Inflammatory macrophage (primary cell): ENCODE data around the gene OR11H6.
"Not testable (repeated sequence)": the region's sequence is repeated elsewhere in the genome, so short reads cannot be mapped to it uniquely, and the experiment has no call there.

Source experiments
- DNase-seq, 2 donors: peaks; one replicate each; pipeline ENCODE4 v3.0.0-alpha.2; 2020 to 2022
- total RNA-seq, 18 experiments: gene quantifications; one replicate each; lab custom pipeline; 2026; ENCODE audit warnings: mixed read lengths in 6 of 18, inconsistent platforms in 2 of 18; lab: John Stamatoyannopoulos, UW

The OR11H6 gene, protein sequence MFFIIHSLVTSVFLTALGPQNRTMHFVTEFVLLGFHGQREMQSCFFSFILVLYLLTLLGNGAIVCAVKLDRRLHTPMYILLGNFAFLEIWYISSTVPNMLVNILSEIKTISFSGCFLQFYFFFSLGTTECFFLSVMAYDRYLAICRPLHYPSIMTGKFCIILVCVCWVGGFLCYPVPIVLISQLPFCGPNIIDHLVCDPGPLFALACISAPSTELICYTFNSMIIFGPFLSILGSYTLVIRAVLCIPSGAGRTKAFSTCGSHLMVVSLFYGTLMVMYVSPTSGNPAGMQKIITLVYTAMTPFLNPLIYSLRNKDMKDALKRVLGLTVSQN
- 0 to 0.07 (median 0) reads per million in 18 experiments for total RNA-seq

DNA sequence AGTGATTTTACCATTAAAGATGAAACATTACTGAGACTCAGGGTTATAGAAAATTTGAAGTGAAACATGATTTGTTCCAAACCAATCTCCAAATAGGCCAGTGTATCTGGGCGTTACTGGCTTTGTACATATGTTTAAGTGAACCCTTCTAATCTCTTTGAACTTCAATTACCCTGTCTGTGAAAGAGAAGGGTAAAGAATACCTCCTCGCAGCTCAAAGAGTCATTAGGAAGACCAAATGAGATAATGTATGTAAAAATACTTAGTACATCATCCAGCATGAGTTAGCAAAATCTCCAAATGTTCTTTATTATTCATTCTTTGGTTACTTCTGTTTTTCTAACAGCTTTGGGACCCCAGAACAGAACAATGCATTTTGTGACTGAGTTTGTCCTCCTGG lies at the start of gene OR11H6:
OR11H6 (plus strand) TSS at position 301 of the 400 bp plus-strand sequence; CDS start at position 301, 0 bp downstream.
- no peak for DNase-seq

DNA sequence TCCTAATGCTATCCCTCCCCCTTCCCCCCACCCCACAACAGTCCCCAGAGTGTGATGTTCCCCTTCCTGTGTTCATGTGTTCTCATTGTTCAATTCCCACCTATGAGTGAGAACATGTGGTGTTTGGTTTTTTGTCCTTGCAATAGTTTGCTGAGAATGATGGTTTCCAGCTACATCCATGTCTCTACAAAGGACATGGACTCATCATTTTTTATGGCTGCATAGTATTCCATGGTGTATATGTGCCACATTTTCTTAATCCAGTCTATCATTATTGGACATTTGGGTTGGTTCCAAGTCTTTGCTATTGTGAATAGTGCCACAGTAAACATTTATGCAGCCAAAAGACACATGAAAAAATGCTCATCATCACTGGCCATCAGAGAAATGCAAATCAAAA lies 49.3 kb upstream of the OR11H6 start:
- not testable (repeated sequence) for DNase-seq

DNA sequence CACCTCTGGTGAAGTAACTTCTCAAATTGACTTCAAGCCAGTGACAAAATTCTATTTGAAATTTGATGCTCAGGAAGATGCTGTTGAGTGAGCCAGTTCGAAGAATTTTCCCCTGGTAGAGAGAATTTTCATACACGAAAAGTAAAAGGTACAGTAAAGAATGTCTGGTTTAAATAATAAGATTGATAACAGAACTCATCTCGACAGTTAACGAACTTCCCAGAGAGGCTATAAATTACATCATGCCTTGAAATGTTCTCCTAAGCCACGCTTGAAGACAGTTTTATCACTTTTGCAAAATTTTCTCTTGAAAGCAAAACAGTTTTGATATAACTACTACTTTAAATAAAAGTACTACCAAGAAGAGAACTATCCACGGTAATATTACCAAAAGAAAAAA lies 47.2 kb upstream of the OR11H6 start:
- DNase-seq = no peak

DNA sequence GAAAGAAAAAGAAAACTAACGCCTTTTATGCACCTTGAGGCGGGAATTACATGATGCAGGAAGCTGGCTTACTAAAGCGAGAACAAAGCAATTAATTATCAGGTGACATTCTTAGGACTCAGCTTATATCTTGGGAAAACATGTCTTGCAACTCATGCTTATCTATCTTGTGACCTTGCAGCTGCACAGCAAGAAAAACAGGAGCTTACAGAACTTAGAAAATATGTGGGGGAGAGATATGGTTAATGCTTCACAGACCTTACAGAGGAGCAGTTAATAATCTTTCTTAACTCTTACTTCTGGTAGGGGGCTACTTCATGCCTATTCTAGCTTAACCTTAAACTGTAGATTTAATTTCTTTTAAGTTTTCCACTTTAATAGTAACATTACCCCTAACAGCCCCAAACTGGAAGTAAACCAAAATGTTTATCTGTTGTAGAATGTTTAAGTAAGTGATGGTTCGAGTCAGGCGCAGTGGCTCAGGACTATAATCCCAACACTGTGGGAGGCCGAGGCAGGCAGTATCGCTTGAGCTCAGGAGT lies 46.0 kb upstream of the OR11H6 start:
- DNase-seq = no peak

DNA sequence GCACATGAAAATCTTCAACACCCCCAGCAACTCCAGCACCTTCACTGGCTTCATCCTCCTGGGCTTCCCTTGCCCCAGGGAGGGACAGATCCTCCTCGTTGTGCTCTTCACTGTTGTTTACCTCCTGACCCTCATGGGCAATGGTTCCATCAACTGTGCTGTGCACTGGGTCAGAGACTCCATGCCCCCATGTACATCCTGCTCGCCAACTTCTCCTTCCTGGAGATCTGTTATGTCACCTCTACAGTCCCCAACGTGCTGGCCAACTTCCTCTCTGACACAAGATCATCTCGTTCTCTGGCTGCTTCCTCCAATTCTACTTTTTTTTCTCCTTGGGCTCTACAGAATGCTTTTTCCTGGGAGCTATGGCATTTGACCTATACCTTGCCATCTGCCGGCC lies 44.3 kb upstream of the OR11H6 start:
- peak; percentile 65 to 67 for DNase-seq

DNA sequence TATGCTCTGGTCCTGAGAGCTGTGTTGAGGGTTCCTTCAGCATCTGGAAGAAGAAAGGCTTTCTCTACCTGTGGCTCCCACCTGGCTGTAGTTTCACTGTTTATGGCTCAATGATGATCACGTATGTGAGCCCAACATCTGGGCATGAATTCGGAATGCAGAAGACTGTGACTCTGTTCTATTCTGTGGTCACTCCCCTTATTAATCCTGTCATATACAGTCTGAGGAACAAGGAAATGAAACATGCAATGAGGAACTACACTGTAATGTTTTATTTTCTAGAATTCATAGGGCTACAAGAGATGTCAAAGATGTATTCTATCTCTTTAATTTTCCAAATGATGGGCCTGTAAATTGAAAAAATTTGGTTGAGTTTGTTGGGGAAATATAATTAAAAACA lies 43.6 kb upstream of the OR11H6 start:
- DNase-seq = peak; percentile 11 to 55

DNA sequence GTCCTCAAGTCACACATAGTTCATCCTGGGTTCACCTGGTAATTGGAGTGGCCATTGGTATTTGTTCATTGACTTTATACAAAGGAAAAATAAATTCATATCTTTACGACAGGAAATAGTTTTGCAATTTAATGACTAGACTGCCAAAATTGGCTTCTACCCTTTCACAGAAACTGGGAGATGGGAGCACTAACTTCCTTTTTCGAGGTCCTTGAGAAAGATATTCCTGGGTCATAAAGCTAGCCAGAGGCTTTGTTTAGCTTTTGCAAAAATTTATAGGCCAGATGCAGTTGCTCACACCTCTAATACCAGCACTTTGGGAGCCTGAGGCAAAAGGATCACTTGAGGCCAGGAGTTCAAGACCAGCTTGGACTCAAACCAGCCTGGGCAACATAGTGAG lies 43.0 kb upstream of the OR11H6 start:
- peak; percentile 8 to 33 for DNase-seq

DNA sequence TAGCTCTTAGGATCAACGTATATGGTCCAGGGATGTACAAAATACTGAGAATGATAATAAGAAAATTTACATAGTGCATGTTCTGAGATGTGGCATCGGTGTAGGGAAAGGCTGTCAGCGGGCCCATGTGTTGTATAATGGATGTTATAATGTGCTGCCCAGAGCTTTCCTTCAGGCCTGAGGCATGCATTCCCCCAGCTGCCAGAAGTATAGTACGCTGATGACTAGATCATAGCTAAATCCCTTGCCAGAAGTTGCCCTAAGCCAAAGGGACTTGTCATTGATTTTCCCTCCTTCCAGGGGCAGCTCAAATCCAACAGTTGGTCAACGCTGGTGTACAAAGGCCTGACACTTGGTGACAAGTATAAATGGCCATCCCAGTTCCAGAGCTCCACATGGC lies 39.3 kb upstream of the OR11H6 start:
- DNase-seq = no peak

DNA sequence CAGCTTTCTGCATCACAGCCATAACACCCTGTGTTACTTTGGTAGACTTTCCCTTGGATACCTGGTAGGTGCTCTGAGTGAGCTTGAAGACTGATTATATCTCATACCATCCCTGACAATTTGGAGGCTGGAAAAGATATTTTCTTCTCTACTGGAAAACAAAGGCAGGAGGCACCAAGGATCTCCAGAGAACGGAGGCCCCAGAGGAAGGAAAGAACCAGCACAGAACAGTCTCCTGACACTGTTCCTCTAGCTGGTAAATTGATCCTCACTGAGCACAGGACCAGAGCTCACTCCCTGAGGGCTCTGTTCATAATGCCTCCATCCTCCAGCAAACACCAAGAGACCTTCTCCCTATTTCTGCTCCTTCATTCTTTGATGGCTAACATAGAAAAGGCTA lies 32.9 kb upstream of the OR11H6 start, which contains the start of gene OR11G2:
OR11G2 (plus strand) TSS at position 301 of the 400 bp plus-strand sequence. CDS start 6,542 bp downstream, outside the sequence.
- no peak for DNase-seq

DNA sequence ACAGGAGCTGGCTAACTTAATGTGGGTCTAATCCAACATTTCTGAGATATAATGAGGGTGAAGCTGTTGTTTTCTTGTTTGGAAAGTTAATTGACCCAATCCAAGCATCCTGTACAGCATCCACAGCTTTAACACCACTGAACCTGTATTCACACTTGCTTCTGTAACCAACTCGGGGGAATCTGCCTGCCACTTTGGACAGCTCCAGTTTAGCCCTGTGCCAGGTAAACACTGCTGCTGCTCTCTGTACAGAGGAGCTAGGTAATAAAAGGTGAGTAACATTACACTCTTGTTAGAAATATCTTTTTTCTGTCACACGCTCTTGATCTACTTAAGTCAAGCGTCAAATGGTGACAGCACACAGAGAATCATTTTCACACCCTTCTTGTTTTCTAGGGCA lies 32.1 kb upstream of the OR11H6 start:
- DNase-seq = no peak

DNA sequence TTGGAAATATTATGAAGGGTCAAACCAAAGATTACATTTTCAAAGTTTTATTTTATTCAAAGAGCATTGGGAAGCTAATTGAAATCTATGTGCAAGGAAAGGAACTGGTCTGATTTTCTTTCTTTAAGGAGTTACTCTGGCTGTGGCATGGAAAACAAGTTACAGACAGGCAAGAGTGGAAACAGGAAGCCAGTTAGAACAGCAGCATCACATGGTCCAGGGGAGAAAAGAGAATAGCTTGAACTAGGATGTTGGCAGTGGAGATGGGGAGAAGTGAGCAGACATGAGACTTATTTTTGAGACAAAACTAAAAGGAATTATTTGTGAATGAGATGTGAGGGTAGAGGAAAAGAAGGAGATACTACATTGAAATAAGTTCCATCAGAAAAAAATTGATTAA lies 29.4 kb upstream of the OR11H6 start:
- no peak for DNase-seq

DNA sequence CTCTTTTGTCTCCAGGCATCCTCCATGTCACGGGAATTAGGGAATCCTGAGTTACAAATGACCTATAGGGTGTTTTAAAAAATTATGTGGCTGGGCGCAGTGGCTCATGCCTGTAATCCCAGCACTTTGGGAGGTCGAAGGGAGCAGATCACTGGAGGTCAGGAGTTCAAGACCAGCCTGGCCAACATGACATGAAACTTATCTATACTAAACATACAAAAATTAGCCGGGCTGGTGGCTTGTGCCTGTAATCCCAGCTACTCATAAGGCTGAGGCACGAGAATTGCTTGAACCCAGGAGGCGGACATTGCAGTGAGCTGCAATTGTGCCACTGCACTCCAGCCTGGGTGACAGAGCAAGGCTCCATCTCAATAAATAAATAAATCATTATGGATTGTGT lies 28.3 kb upstream of the OR11H6 start:
- not testable (repeated sequence) for DNase-seq

DNA sequence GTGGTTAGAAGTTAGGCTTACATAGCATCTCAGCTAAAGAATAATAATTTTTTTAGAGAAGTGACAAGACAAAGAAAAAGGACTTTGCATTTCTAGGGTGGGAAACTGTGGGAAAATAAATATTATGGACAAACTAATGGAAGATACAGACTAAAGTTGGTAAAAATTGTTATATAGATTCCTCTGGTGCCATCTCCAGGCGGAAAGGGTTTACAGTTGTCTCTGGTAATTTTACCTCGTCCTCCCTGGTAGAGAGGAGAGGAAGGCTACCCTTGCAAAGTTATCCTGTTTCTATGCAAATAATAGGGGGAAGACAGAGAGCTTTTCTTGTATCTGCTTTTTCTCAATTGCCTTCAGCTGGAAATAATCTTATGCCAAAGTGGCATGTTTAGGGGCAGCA lies 27.6 kb upstream of the OR11H6 start:
- DNase-seq = no peak

DNA sequence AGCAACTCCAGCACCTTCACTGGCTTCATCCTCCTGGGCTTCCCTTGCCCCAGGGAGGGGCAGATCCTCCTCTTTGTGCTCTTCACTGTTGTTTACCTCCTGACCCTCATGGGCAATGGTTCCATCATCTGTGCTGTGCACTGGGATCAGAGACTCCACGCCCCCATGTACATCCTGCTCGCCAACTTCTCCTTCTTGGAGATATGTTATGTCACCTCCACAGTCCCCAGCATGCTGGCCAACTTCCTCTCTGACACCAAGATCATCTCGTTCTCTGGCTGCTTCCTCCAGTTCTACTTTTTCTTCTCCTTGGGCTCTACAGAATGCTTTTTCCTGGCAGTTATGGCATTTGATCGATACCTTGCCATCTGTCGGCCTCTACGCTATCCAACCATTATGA lies 26.1 kb upstream of the OR11H6 start:
- DNase-seq = peak; percentile 22 to 58

DNA sequence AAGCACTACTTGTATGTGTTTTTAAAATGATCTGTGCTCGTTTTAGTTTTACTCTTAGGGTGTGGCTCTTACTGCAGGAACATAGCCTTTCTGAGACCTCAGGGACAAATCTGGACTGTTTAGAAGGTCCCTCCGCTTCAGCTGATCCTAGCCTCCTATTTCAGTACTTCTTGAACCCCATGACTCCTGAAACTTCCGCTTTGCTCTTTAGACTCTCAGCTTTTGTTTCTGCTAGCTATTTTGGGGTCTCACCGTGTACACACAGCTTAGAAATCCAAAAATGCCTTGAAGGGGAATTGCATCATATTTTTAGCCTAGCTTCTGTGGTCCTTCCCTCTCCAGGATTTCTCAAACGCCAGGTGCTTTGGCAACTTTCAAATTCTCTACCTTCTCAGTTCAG lies 24.5 kb upstream of the OR11H6 start:
- no peak for DNase-seq

DNA sequence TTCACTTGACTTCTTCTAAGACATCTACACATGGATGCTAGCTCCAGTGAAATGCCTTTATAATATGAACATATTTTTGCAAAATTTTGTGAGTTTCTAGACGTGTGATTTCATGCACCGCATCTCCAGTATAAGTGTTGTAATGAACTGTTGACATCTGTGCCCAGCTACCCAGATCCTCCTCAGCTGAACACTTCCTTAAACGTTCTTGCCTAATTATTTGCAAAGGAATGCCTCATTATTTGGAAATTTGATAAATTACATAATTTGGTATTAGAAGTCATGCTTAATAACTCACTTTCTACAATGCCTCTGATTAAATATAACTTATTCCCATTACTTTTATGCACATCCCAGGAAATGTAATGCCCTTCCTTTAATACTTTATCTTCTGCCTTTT lies 18.8 kb upstream of the OR11H6 start:
- peak; percentile 30 to 75 for DNase-seq

DNA sequence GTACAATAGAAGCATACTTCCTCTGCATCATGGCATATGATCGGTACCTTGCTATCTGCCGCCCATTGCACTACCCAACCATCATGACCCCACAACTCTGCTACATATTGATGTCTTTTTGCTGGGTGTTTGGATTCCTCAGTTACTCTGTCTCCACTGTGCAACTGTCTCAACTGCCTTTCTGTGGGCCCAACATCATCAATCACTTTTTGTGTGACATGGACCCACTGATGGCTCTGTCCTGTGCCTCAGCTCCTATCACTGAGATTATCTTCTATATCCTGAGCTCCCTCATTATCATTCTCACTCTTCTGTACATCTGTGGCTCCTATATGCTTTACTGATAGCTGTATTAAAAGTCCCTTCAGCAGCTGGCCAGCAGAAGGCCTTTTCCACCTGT lies 13.9 kb upstream of the OR11H6 start:
- no peak for DNase-seq

DNA sequence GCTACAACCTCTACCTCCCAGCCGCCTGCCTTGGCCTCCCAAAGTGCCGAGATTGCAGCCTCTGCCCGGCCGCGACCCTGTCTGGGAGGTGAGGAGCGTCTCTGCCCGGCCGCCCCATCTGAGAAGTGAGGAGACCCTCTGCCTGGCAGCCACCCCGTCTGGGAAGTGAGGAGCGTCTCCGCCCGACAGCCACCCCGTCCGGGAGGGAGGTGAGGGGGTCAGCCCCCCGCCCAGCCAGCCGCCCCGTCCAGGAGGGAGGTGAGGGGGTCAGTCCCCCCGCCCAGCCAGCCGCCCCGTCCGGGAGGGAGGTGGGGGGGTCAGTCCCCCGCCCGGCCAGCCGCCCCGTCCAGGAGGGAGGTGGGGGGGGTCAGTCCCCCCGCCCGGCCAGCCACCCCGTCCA lies 11.1 kb upstream of the OR11H6 start:
- DNase-seq = not testable (repeated sequence)

DNA sequence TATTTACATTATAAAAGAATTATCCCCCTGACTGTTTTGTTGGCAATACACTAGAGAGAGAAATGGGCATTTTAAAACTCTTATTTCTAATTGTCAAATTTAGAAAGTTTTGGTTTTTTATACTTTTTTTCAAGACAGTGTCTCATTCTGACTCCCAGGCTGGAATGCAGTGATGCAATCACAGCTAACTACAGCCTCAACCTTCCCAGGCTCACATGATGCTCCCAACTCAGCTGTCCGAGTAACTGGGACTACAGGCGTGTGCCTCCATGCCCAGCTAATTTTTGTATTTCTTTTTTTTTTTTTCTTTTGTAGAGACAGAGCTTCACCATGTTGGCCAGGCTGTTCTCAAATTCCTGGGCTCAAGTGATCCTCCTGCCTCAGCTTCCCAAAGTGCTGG lies 8.3 kb upstream of the OR11H6 start:
- DNase-seq = no peak

DNA sequence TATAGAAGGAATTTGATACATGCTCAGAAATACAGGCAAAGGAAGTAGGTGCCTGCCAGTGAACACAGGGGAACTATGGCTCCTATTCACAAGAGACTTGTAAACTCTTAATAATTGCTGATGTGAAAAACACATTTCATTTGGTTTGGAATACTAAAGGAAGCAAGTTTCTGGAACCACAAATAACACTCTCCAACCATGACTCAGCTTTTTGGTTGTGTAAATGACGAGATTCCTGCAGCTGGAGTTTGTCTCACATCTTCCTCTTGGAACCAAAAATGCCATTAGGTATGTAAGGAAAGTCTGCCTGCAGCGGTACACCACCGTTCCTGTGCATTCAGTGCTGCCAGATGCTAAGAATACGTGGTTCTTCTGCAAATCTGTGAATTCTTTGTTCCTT lies 4.5 kb upstream of the OR11H6 start:
- no peak for DNase-seq

DNA sequence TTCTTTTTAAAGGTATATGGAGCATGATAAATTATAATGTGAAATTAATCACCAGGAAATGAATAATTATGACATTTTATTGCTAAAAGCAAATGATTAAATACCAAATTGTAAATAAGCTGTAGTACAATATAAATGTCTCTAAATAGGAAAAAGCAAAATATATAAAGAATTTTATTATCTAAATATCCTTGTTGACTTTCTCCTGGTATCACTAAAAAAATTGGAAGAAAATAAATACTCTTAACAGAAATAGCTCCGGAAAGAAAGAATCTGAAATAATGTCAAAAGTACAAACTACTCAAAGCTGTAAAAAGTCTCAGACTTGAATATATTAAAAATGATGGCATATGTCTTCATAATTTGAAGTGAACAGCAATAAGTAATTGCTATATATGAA lies 5.2 kb downstream of the OR11H6 start, which contains the start of gene OR11H7:
OR11H7 (plus strand) TSS at position 301 of the 400 bp plus-strand sequence.
- DNase-seq = no peak

DNA sequence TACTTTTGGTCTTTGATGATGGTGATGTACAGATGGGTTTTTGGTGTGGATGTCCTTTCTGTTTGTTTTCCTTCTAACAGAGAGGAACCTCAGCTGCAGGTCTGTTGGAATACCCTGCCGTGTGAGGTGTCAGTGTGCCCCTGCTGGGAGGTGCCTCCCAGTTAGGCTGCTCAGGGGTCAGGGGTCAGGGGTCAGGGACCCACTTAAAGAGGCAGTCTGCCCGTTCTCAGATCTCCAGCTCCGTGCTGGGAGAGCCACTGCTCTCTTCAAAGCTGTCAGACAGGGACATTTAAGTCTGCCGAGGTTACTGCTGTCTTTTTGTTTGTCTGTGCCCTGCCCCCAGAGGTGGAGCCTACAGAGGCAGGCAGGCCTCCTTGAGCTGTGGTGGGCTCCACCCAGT lies 11.9 kb downstream of the OR11H6 start:
- DNase-seq = not testable (repeated sequence)

DNA sequence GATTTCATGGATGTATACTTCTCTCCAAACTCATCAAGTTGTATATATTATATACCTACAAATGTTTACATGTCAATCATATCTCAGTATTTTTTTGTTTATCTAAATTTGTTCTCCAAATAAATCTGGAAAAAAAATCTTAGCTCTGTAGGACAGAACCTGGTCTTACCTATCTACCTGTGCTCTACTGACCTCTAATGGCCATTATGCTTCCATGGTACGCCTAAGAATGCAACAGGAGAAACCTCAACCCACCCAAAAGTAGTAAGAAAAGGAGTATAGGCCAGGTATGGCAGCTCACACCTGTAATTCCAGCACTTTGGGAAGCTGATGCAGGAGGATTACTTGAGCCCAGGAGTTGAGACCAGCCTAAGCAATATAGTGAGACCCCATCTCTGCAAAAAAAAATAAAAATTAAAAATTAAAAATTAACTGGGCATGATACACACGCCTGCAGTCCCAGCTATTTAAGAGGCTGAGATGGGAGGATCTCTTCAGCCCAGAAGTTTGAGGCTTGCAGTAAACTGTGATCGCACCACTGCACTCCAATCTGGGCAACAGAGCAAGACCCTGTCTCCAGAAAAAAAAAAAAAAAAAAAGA lies 24.2 kb downstream of the OR11H6 start:
- no peak for DNase-seq

DNA sequence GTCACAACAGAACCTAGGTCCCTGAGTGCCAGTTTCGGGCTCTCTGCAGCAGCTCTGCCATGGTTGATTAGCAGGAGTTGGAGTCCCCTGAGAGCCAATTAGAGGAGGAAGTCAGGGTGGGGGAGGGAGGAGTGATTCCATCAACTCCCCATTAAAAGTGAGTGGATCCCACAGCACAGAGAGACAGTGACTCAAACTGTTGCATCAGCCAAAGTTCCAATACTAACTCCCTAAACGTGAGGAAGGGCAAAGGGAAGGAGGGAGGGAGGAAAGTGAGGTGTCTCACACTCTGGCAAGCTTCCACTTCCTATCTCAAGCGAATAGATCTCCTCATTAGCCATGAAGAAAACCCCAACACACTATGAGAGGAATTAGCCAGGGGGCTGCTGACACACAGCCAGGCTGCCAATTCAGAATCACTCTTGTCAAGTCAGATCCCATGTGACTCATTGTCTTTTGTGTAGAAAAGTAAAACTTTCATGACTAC lies 39.2 kb downstream of the OR11H6 start:
- no peak for DNase-seq
